GM10248 (cell line): ENCODE measurements around the gene PYDC1.
"Not testable (repeated sequence)": the region's sequence is repeated elsewhere in the genome, so short reads cannot be mapped to it uniquely, and the experiment has no call there.

Experiments
- CTCF ChIA-PET: fragments of 300-600 bp; sonication (Branson Sonifier 250); formaldehyde crosslinking; extraction: SDS; loops from one replicate; lab custom pipeline; 2021; ENCODE audit warnings: antibody characterized with exemption; lab: Yijun Ruan, JAX
- POLR2A ChIA-PET: fragments of 350-650 bp; sonication (Branson Sonifier 250); formaldehyde crosslinking; extraction: SDS; loops from one replicate; lab custom pipeline; 2020; ENCODE audit warnings: antibody characterized with exemption; lab: Yijun Ruan, JAX
- DNase-seq: peaks from one replicate; pipeline ENCODE4 v3.0.0; 2012; ENCODE audit errors: extremely low spot score
- TF ChIP-seq, protein P1 (sequence below): IDR thresholded peaks from 2 replicates; pipeline ENCODE4 v1.5.1; 2012; ENCODE audit warnings: mild to moderate bottlenecking, low read depth; ENCODE audit errors: extremely low read depth, missing control alignments, control extremely low read depth

PYDC1 gene

DNA sequence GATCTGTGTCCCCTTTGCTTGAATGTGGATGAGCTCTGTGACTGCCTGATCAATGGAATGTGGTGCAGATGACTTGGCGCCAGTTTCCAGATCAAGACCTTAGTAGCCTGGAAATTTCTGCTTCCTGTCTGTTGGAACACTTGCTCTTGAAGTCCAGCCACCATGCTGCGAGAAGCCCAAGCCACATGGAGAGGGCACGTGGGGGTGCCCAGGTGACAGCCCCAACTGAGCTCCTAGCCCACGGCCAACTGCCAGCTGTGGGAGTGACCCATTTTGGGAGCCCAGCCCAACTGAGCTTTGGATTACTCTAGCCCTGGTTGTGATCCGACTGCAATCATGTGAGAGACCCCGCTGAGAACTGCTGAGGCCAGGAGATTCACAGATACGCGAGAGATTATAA lies 39.5 kb upstream of the PYDC1 start:
- TF ChIP-seq, protein P1, sequence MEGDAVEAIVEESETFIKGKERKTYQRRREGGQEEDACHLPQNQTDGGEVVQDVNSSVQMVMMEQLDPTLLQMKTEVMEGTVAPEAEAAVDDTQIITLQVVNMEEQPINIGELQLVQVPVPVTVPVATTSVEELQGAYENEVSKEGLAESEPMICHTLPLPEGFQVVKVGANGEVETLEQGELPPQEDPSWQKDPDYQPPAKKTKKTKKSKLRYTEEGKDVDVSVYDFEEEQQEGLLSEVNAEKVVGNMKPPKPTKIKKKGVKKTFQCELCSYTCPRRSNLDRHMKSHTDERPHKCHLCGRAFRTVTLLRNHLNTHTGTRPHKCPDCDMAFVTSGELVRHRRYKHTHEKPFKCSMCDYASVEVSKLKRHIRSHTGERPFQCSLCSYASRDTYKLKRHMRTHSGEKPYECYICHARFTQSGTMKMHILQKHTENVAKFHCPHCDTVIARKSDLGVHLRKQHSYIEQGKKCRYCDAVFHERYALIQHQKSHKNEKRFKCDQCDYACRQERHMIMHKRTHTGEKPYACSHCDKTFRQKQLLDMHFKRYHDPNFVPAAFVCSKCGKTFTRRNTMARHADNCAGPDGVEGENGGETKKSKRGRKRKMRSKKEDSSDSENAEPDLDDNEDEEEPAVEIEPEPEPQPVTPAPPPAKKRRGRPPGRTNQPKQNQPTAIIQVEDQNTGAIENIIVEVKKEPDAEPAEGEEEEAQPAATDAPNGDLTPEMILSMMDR = no peak
- ChIA-PET CTCF (interaction anchor here (1.2 to 2.0 kb wide), 3 partner anchors 13 to 114 kb away, joined by 4 to 5 read pairs (median 4); no protein-coding TSS in a partner anchor), POLR2A (no interaction called here)
- DNase-seq = no peak

DNA sequence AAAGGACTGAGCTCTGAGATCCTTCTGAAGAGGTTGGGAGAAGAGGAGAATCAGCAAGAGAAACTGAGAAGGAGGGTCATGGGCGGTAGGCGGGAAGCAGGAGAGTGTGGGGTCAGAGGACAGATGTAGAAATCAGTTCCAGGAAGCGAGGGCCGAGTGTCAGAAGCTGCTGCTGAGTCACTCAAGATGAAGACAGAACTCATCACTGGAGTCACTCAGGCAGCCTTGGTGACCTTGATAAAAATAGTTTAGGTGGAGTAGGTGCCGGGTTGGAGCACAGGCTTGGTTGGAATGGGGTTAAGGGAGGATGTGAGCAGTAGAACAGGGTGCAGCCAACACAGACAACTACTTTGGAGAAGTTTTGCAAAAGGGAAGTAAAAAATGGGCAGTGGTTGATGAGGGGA lies 36.7 kb upstream of the PYDC1 start:
- CTCF ChIA-PET = interaction anchor here (1.1 kb wide), 1 partner anchor 16 kb away, joined by 3 read pairs; no protein-coding TSS in a partner anchor
- no peak for DNase-seq
- TF ChIP-seq, protein P1 = no peak
- POLR2A ChIA-PET = interaction anchor here (0.6 kb wide), 1 partner anchor 180 kb away, joined by 3 read pairs; the partner anchor contains the start of gene ZNF668

DNA sequence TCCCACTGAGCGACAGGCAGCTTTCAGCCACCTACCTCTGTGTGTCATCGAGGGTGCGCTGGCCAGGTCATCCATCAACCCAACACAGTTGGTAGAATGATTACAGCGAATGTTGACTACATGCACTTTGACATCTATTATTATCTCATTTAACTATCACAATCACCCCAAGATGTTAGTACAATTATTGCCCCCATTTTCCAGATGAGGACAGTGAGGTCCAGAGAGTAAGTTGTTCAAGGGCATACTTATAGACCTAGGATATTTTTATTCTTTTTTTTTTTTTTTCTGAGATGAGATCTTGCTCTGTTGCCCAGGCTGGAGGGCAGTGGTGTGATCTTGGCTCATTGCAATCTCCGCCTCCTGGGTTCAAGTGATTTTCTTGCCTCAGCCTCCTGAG lies 34.5 kb upstream of the PYDC1 start:
- TF ChIP-seq, protein P1 = no peak
- POLR2A ChIA-PET = no interaction called here
- no peak for DNase-seq
- CTCF ChIA-PET = no interaction called here

DNA sequence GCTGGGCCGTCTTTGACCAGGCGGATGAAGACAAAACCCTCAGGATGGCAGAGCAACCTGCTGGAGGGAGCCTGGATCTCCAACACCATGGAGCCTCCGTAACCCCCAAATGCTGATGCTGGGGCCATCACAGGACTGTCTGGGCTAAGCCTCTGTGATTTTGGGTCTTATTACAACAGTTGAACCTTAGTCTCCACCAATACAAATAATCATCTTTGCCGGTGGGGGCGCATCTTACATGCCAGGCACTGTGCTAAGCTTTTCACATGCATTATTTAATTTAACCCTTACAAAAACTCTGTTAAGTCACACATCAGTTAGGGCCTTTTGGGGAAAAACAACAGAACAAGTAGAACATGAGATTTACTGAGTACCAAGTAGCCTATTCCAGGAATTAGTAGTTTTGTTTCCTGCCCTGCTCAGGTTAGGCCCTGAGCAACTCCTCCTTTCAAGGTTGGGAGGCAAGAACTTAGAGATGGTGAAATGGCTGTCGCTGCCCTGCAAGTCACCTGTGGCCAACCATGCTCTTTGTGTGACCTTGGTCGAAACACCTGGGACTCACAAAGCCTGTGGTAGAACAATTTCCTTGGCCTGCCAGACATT lies 33.9 kb upstream of the PYDC1 start:
- no peak for DNase-seq
- ChIA-PET CTCF (no interaction called here), POLR2A (no interaction called here)
- TF ChIP-seq, protein P1 = no peak

DNA sequence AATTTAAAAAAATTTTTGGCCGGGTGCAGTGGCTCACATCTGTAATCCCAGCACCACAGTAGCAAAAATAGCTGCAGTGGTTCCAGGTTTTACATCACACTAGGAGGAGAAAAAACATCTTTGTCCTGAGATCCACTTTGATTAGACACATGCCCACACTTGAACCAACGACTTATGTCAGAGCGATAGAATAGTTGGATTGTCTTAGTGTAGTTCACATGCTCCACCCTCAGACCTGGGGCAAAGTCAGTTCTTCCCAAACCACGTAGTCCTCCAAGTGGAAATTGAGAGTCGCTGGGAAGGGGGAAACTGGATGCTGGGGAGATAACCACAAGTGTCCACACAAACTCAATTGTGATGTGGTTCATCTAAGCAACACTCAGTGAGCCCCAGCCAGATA lies 31.4 kb upstream of the PYDC1 start:
- no peak for DNase-seq
- ChIA-PET CTCF (no interaction called here), POLR2A (interaction anchor here (0.5 kb wide), 1 partner anchor 9 kb away, joined by 4 read pairs; no protein-coding TSS in a partner anchor)
- TF ChIP-seq, protein P1 = no peak

DNA sequence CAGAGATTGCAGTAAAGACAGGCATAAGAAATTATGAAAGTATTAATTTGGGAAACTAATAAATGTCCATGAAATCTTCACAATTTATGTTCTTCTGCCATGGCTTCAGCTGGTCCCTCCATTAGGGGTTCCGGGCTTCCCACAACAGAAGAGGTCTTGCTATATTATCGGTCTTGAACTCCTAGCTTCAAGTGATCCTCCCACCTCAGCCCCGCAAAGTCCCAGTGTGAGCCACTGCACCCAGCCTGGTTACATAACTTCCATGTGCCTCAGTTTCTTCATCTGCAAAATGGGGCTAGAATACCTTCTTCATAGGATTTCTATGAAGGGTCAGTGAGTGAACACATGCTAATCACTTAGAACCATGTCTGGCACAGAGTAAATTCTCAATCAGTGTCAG lies 29.4 kb upstream of the PYDC1 start:
- ChIA-PET POLR2A (no interaction called here), CTCF (no interaction called here)
- TF ChIP-seq, protein P1 = no peak
- no peak for DNase-seq

DNA sequence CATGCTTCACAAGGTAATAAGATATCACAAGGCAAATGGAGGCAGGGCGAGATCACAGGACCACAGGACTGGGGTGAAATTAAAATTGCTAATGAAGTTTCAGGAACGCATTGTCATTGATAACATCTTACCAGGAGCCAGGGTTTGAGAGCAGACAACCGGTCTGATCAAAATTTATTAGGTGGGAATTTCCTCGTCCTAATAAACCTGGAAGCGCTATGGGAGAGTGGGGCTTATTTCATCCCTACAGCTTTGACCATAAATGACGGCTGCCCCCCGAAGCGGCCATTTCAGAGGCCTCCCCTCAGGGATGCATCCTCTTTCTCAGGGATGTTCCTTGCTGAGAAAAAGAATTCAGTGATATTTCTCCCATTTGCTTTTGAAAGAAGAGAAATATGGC lies 28.7 kb upstream of the PYDC1 start:
- CTCF ChIA-PET, DNase-seq, POLR2A ChIA-PET: not testable (repeated sequence)
